ENCODE measurements around the gene MRM3.
"Not testable (repeated sequence)": the region's sequence is repeated elsewhere in the genome, so short reads cannot be mapped to it uniquely, and the experiment has no call there.

Gene MRM3

GRCh38 chr17:784143-784542 is 2.0 kb downstream of the MRM3 start:
- no peak for DNase-seq (ENCODE audit: low read depth in 2 of 2)
- no peak overlapping the region for H3K4me3 ChIP-seq (replicated peaks in 1 of 2; ENCODE audit: low read depth in 2 of 2, low read length in 2 of 2)

GRCh38 chr17:785901-786300 is 3.7 kb downstream of the MRM3 start:
- not testable (repeated sequence) for H3K4me3 ChIP-seq (replicated peaks in 1 of 2; ENCODE audit: low read depth in 2 of 2, low read length in 2 of 2); DNase-seq (ENCODE audit: low read depth in 2 of 2)

More at GRCh38 chr17:784143-784542, 2.0 kb downstream of the MRM3 start:
- TF ChIP-seq CTCF (IDR thresholded peaks at IDR 0.05; ENCODE audit: low read depth, low read length) = no peak

GRCh38 chr17:787641-788221 is 5.6 kb downstream of the MRM3 start:
- DNase-seq (ENCODE audit: low read depth in 2 of 2) = no peak
- no peak overlapping the region for H3K4me3 ChIP-seq (replicated peaks in 1 of 2; ENCODE audit: low read depth in 2 of 2, low read length in 2 of 2)
- no peak for TF ChIP-seq CTCF (IDR thresholded peaks at IDR 0.05; ENCODE audit: low read depth, low read length)

GRCh38 chr17:788551-788950 is 6.4 kb downstream of the MRM3 start:
- no peak for DNase-seq (ENCODE audit: low read depth in 2 of 2)
- no peak for TF ChIP-seq CTCF (IDR thresholded peaks at IDR 0.05; ENCODE audit: low read depth, low read length)
- no peak overlapping the region for H3K4me3 ChIP-seq (replicated peaks in 1 of 2; ENCODE audit: low read depth in 2 of 2, low read length in 2 of 2)

GRCh38 chr17:789160-789840 is 7.1 kb downstream of the MRM3 start:
- DNase-seq (ENCODE audit: low read depth in 2 of 2) = no peak
- TF ChIP-seq CTCF (IDR thresholded peaks at IDR 0.05; ENCODE audit: low read depth, low read length) = no peak
- no peak overlapping the region for H3K4me3 ChIP-seq (replicated peaks in 1 of 2; ENCODE audit: low read depth in 2 of 2, low read length in 2 of 2)

GRCh38 chr17:789931-790873 is 8.0 kb downstream of the MRM3 start:
- peak in 1 of 2 donors; percentile 29 for DNase-seq (ENCODE audit: low read depth in 2 of 2)
- H3K4me3 ChIP-seq (replicated peaks in 1 of 2; ENCODE audit: low read depth in 2 of 2, low read length in 2 of 2) = not testable (repeated sequence)

GRCh38 chr17:790874-791247 is 8.7 kb downstream of the MRM3 start:
- H3K4me3 ChIP-seq (replicated peaks in 1 of 2; ENCODE audit: low read depth in 2 of 2, low read length in 2 of 2); DNase-seq (ENCODE audit: low read depth in 2 of 2): not testable (repeated sequence)

GRCh38 chr17:791829-792228 is 9.7 kb downstream of the MRM3 start:
- no peak for TF ChIP-seq CTCF (IDR thresholded peaks at IDR 0.05; ENCODE audit: low read depth, low read length)
- no peak for DNase-seq (ENCODE audit: low read depth in 2 of 2)
- no peak overlapping the region for H3K4me3 ChIP-seq (replicated peaks in 1 of 2; ENCODE audit: low read depth in 2 of 2, low read length in 2 of 2)
